Measurements from ENCODE around the gene TSPAN1. TPM values are rescaled to one million over a fixed set of nuclear protein-coding genes. Genes with fewer than 3 reads are reported as not detected.

TSPAN1 gene
- total and polyA plus RNA-seq, 2 experiments from 2014 or later = not detected

DNA sequence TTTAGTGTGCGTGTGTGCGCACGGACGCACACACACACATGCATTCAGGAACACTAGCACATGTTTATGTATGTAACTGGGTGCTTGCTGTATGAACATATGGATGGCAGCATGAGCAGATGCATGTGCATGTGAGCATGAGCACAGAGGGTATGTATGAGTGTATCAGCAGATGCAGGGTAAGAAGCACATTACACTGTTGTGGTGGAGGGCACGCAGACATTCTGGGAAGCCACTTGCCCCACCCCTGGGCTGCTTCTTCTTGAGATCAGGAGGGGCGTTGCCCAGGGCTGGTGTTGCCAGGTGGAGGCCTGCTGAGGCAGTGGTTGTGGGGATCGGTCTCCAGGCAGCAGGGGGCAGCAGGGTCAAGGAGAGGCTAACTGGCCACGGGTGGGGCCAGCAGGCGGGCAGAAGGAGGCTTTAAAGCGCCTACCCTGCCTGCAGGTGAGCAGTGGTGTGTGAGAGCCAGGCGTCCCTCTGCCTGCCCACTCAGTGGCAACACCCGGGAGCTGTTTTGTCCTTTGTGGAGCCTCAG, 5.3 kb downstream of the TSPAN1 start:
- Histone ChIP-seq H3K4me3 (no peak overlapping the region), H3K36me3 (no peaks in the 10 kb centered on the region), H3K27ac (no peak overlapping the region), H3K4me1 (ENCODE audit: low read depth) (peaks cover 8% of the 10 kb centered on the region), H3K27me3 (no peaks in the 10 kb centered on the region), H3K9me3 (ENCODE audit: low read depth) (no peaks in the 10 kb centered on the region)
- DNase-seq (ENCODE audit: low read depth in 1 of 2, low spot score in 1 of 2) = peak in 1 of 2 donors; percentile 44
- TF ChIP-seq, protein P1, sequence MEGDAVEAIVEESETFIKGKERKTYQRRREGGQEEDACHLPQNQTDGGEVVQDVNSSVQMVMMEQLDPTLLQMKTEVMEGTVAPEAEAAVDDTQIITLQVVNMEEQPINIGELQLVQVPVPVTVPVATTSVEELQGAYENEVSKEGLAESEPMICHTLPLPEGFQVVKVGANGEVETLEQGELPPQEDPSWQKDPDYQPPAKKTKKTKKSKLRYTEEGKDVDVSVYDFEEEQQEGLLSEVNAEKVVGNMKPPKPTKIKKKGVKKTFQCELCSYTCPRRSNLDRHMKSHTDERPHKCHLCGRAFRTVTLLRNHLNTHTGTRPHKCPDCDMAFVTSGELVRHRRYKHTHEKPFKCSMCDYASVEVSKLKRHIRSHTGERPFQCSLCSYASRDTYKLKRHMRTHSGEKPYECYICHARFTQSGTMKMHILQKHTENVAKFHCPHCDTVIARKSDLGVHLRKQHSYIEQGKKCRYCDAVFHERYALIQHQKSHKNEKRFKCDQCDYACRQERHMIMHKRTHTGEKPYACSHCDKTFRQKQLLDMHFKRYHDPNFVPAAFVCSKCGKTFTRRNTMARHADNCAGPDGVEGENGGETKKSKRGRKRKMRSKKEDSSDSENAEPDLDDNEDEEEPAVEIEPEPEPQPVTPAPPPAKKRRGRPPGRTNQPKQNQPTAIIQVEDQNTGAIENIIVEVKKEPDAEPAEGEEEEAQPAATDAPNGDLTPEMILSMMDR (IDR thresholded peaks at IDR 0.05; ENCODE audit: low read depth, low read length) = no peak

DNA sequence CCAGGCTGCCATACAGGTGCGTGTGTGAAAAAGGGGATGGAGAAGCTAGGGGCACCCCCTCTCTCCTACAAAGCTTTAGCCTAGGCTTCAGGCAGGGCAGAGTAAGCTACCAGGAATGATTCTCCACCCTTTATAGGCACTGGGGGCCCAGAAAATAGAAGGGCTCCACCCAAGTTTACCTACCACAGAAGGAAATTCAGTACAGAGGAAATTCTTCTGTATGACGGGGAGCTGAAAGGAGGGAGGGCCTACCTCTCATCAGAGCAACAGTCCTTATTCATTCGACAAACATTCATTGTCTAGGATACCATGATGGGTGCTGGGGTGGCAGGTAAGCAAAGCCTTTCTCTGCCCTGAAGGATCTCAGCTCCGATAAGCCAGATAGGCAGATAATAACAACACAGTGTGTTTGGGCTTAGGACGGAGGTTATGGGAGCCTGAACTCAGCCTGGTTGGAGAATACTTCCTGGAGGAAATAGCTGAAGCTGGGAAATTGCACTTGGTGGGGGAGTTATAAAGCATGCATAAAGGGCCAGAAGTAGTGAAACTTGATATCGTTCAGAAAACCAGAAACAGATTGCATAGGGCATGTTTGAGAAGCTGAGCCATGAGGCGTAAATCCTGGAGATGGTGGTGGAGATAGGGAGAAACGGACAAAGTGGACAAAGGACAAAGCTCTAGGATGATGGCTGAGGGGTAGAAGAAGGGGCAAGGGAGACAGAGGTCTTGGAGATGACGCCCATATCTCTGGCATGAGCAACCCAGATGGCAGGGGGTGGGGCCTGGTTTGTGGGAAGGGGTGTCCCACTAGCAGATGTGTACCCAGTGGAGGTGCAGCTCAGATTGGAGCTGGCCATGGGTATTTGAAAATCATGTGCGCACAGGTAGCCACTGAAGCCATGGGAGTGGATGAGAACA, 6.7 kb downstream of the TSPAN1 start:
- no peaks in the 10 kb centered on the region for H3K27me3 ChIP-seq
- TF ChIP-seq, protein P1 (IDR thresholded peaks at IDR 0.05; ENCODE audit: low read depth, low read length) = no peak
- no peaks in the 10 kb centered on the region for H3K36me3 ChIP-seq

DNA sequence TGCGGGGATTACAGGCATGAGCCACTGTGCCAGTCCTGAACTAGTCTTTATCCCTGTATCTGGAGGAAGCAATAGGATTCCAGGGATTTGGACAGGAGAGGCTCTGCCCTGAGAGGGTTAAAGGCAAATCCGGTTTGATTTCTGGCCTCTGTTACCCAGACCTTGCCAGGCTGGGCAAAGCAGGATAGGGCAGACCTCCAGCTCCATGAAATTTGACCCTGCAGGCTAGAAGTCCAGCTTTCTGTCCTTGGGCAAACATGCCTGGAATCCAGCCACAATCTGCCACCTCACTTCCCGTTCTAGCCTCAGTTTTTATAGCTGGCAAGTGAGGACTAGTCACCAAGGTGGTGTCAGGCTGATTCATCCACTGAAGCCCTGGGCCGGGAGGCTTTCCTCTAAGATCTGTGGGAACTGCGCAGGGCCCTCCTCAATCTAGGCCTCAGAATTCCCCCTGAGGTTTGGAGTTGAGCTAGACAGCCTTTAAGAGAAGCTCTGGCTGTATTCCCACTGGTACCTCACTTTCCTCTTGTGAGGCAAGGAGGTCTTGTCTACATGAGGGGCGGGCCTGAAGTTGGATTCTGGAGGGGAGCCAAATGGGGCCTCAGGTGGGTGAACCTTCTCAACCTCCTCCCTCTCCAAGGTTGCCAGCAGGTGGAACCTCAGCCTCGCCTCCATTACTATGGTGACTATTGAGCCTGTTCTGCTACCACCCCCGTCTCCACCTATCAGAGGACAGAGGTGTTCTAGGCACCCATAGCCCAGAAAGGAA, 8.4 kb downstream of the TSPAN1 start:
- Histone ChIP-seq H3K4me3 (no peak overlapping the region), H3K36me3 (no peaks in the 10 kb centered on the region), H3K9me3 (ENCODE audit: low read depth) (no peaks in the 10 kb centered on the region), H3K27ac (peak overlapping the region; percentile 82), H3K27me3 (no peaks in the 10 kb centered on the region), H3K4me1 (ENCODE audit: low read depth) (peaks cover 8% of the 10 kb centered on the region)
- TF ChIP-seq, protein P1 (IDR thresholded peaks at IDR 0.05; ENCODE audit: low read depth, low read length) = no peak
- DNase-seq (ENCODE audit: low read depth in 1 of 2, low spot score in 1 of 2) = peak; percentile 53 to 76

More for the DNA sequence above, 6.7 kb downstream of the TSPAN1 start:
- Histone ChIP-seq H3K4me3 (no peak overlapping the region), H3K27ac (no peak overlapping the region), H3K4me1 (ENCODE audit: low read depth) (peaks cover 8% of the 10 kb centered on the region), H3K9me3 (ENCODE audit: low read depth) (no peaks in the 10 kb centered on the region)
- DNase-seq (ENCODE audit: low read depth in 1 of 2, low spot score in 1 of 2) = peak in 1 of 2 donors; percentile 25

DNA sequence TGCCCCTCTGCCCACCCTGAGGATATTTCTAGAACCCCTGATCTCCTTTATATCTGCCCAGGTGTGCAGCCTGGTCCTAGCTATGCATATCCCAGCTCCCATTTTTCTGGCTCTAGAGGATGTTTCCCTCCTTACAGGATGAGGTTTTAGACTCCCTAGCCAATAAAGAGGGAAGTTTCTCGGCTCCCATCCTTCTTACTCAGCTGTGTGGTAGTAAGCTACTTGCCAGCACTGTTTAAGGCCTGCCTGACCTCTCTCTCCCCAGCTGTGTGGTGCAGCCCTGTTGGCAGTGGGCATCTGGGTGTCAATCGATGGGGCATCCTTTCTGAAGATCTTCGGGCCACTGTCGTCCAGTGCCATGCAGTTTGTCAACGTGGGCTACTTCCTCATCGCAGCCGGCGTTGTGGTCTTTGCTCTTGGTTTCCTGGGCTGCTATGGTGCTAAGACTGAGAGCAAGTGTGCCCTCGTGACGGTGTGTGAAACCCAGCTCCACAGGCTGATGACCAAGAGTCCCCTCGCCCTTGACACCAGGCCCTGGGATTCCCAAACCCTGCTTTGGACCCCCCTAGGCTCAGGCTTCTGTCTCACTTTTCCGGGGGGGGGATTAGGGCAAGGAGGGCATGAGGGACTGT, 9.2 kb downstream of the TSPAN1 start:
- H3K36me3 ChIP-seq = peaks cover 3% of the 10 kb centered on the region
- TF ChIP-seq, protein P1 (IDR thresholded peaks at IDR 0.05; ENCODE audit: low read depth, low read length) = no peak
- peaks cover 8% of the 10 kb centered on the region for H3K4me1 ChIP-seq (ENCODE audit: low read depth)
- H3K9me3 ChIP-seq (ENCODE audit: low read depth) = no peaks in the 10 kb centered on the region
- no peaks in the 10 kb centered on the region for H3K27me3 ChIP-seq
- DNase-seq (ENCODE audit: low read depth in 1 of 2, low spot score in 1 of 2) = no peak
- peak overlapping the region; percentile 48 for H3K27ac ChIP-seq
- H3K4me3 ChIP-seq = no peak overlapping the region

Data from cardiac muscle cell (in vitro differentiated cells and primary cell).